K562 (cell line): ENCODE measurements around the gene SPAG9. TPM values are rescaled to one million over a fixed set of nuclear protein-coding genes. Genes with fewer than 3 reads are reported as not detected.

Experiments
- ASH1L ChIP-seq: fragments of 450-650 bp; IDR thresholded peaks from 2 replicates; pipeline ENCODE4 v1.6.1; 2018; ENCODE audit warnings: borderline replicate concordance, mild to moderate bottlenecking, low read depth; ENCODE audit not compliant: partially characterized antibody
- BRD4 ChIP-seq: fragments of 200-600 bp; sonication (generic); IDR thresholded peaks from 2 replicates; pipeline ENCODE4 v1.6.1; 2017; ENCODE audit warnings: inconsistent platforms
- E2F1 ChIP-seq: sonication (generic); formaldehyde crosslinking; IDR thresholded peaks from 2 replicates; pipeline ENCODE4 v1.8.1; 2023; ENCODE audit warnings: mild to moderate bottlenecking, missing genetic modification reagents, moderate library complexity
- EHMT2 ChIP-seq: fragments of 450-650 bp; IDR thresholded peaks from 2 replicates; pipeline ENCODE4 v1.6.1; 2018; ENCODE audit warnings: antibody characterized with exemption
- ELF4 ChIP-seq: fragments of 450-650 bp; formaldehyde crosslinking; IDR thresholded peaks from 2 replicates; pipeline ENCODE4 v1.4.0; 2022; ENCODE audit warnings: missing genetic modification characterization
- GATAD2B ChIP-seq: fragments of 450-650 bp; IDR thresholded peaks from 2 replicates; pipeline ENCODE4 v1.6.1; 2017; ENCODE audit warnings: mild to moderate bottlenecking, borderline replicate concordance
- GTF2B ChIP-seq: IDR thresholded peaks from 2 replicates; pipeline ENCODE4 v1.6.1; 2011; ENCODE audit not compliant: insufficient read length; ENCODE audit errors: extremely low read depth
- NFE2L1 ChIP-seq: fragments of 450-650 bp; IDR thresholded peaks from 2 replicates; pipeline ENCODE4 v1.6.1; 2016; ENCODE audit warnings: missing genetic modification characterization, low read depth, mild to moderate bottlenecking, missing compliant biosample characterization, moderate library complexity, borderline replicate concordance
- NFRKB ChIP-seq: fragments of 450-650 bp; IDR thresholded peaks from 2 replicates; pipeline ENCODE4 v1.6.1; 2016; ENCODE audit warnings: low read depth
- SP1 ChIP-seq: sonication (generic); formaldehyde crosslinking; IDR thresholded peaks from 2 replicates; pipeline ENCODE4 v1.8.1; 2022; ENCODE audit warnings: mild to moderate bottlenecking, missing genetic modification reagents
- SRSF7 ChIP-seq: fragments of 200-400 bp; formaldehyde crosslinking; optimal IDR thresholded peaks from 2 replicates; pipeline ENCODE3; 2017; ENCODE audit warnings: mild to moderate bottlenecking, low read depth, low read length
- ZBTB49 ChIP-seq: sonication (generic); formaldehyde crosslinking; IDR thresholded peaks from 2 replicates; pipeline ENCODE4 v1.8.0; 2022; ENCODE audit warnings: missing genetic modification reagents, mild to moderate bottlenecking, borderline replicate concordance
- ZFP30 ChIP-seq: fragments of 250-450 bp; sonication (Bioruptor Pico); IDR thresholded peaks from 2 replicates; pipeline ENCODE4 v1.8.0; 2022; ENCODE audit warnings: moderate library complexity, mild to moderate bottlenecking, inconsistent platforms, borderline replicate concordance
- ZNF311 ChIP-seq: fragments of 250-450 bp; sonication (Bioruptor Pico); IDR thresholded peaks from 2 replicates; pipeline ENCODE4 v1.4.0; 2020; ENCODE audit warnings: mild to moderate bottlenecking, moderate library complexity
- ZNF644 ChIP-seq: fragments of 200-800 bp; sonication (Bioruptor generic); IDR thresholded peaks from 2 replicates; pipeline ENCODE4 v1.6.1; 2016; ENCODE audit warnings: low read depth, missing genetic modification characterization, missing compliant biosample characterization
- polyA plus RNA-seq, 8 experiments: library from polyadenylated mRNA; depleted of rRNA in 4 of 8; stranded (reverse) in 5 of 8; unstranded in 3 of 8; fragments of >200 nt; fragmentation: Nextera tagmentation in 2 of 8; fragmentation: Illumina TruSeq in 1 of 8; extraction: Ambion mirVana in 2 of 8; extraction: Trizol in 1 of 8; gene quantifications; 2 replicates each; pipeline versions ENCODE4 v1.2.1 to v1.2.3, GENCODE V29; 2011 to 2014; ENCODE audit warnings: inconsistent platforms in 1 of 8, missing spikeins in 1 of 8
- total RNA-seq, 7 experiments: library from RNA; depleted of rRNA in 6 of 7; stranded (reverse); fragments of >200 nt in 6 of 7; fragmentation: Illumina TruSeq in 2 of 7; extraction: Trizol in 2 of 7; gene quantifications; 2 replicates each; pipeline versions ENCODE4 v1.2.1 to v1.2.3, GENCODE V29; 2011 to 2021; ENCODE audit warnings: low replicate concordance in 1 of 7
- TF ChIP-seq, protein P1 (sequence below): fragments of 250-450 bp; sonication (Bioruptor Pico); IDR thresholded peaks from 2 replicates; pipeline ENCODE4 v1.5.0; 2020; ENCODE audit warnings: mild to moderate bottlenecking, borderline replicate concordance

The SPAG9 gene
- total and polyA plus RNA-seq, 9 of the 15 experiments (the other 6 are each of a cell fraction or from before 2014, with no cell fraction given), result 12.2 to 99.2 (median 58.2) TPM

DNA sequence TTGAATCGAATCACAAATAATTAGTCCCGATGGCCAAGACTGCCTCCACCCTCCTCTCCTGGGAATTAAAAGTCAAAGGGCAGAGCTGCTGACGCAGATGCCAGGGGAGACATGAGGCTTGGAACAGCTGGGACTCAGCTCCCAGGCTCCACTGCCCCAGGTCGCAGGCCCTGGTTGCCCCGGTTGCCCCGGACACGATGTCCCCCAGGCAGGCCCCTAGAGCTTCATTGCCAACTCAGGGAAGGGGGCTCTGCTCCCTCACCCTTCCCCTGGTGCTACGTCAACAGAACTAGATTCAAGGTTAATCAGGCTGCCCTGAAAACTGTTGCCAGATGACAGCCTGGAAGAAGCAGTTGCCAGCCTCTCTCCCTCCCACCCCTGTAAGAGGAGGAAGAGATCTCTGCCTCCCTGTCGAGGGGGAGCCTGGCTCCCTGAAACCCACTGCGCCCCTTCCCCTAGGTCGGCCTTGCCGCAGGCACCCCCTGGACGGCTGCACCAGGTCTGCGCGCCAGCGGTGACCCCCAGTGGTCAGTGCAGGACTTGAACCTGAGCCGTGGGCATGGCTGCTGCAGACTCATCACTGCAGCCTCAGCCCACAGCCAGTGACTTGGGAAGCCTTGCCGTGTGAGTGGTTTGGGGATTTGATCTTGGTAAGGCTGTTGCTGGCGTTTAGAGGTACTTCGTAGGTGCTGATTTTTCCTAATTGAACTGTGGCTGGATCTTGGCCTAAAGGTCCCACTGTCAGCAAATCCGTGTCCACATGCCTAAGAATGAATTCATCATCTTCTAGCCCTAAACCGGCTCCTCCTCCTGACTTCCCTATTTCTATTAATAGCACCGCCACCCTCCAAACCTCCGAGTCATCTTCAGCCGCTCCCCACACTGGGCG lies 170.4 kb downstream of the SPAG9 start (continued):
- TF ChIP-seq SRSF7 (no peak), SP1 (no peak), E2F1 (CRISPR knock-in tag) (peak; percentile 74; the same call in 1 of the 2 replicates), ZFP30 (CRISPR knock-in tag) (no peak), NFRKB (0 out of 2 replicates have a peak, but pooled peaks have one; percentile 37), ZNF644 (no peak), GATAD2B (no peak), ZNF311 (CRISPR knock-in tag) (no peak), BRD4 (no peak), EHMT2 (no peak), ELF4 (CRISPR knock-in tag) (no peak), GTF2B (no peak), NFE2L1 (tag) (no peak), ASH1L (no peak), ZBTB49 (CRISPR knock-in tag) (no peak)
- TF ChIP-seq, protein P1, sequence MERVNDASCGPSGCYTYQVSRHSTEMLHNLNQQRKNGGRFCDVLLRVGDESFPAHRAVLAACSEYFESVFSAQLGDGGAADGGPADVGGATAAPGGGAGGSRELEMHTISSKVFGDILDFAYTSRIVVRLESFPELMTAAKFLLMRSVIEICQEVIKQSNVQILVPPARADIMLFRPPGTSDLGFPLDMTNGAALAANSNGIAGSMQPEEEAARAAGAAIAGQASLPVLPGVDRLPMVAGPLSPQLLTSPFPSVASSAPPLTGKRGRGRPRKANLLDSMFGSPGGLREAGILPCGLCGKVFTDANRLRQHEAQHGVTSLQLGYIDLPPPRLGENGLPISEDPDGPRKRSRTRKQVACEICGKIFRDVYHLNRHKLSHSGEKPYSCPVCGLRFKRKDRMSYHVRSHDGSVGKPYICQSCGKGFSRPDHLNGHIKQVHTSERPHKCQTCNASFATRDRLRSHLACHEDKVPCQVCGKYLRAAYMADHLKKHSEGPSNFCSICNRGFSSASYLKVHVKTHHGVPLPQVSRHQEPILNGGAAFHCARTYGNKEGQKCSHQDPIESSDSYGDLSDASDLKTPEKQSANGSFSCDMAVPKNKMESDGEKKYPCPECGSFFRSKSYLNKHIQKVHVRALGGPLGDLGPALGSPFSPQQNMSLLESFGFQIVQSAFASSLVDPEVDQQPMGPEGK (CRISPR knock-in tag), result no peak
